Left lung (tissue), 10 donors: ENCODE data around the gene SRI. TPM values are rescaled to one million over a fixed set of nuclear protein-coding genes. Genes with fewer than 3 reads are reported as not detected.
A peak's percentile ranks its signal among the peaks of the same experiment; 100 is the strongest.

Experiments used
- ATAC-seq: fragments of 200-7000 bp; cut with Tn5 transposase; one replicate; pipeline ENCODE4 v1.9.1; 2020; ENCODE audit warnings: moderate library complexity
- DNase-seq, 4 donors: peaks; one replicate each; pipeline ENCODE4 v3.0.0-alpha.2; 2013 to 2020
- H3K27ac ChIP-seq, 2 donors: fragments of 200-600 bp; sonication (generic) in 1 of 2; one replicate each; pipeline versions ENCODE4 v1.5.0 to v1.8.0; 2020 to 2021
- H3K27me3 ChIP-seq, 2 donors: fragments of 200-600 bp; sonication (generic) in 1 of 2; one replicate each; pipeline versions ENCODE4 v1.5.0 to v1.8.0; 2020 to 2021
- H3K36me3 ChIP-seq, 2 donors: fragments of 200-600 bp; sonication (generic) in 1 of 2; one replicate each; pipeline versions ENCODE4 v1.5.0 to v1.8.0; 2020 to 2021
- H3K4me1 ChIP-seq, 2 donors: fragments of 200-600 bp; one replicate each; pipeline ENCODE4 v1.8.0; 2021
- H3K4me3 ChIP-seq, 2 donors: fragments of 200-600 bp; sonication (generic) in 1 of 2; one replicate each; pipeline versions ENCODE4 v1.5.0 to v1.8.0; 2020 to 2021; ENCODE audit warnings: mild to moderate bottlenecking in 1 of 2
- H3K9me3 ChIP-seq, 2 donors: fragments of 200-600 bp; sonication (generic) in 1 of 2; one replicate each; pipeline versions ENCODE4 v1.5.0 to v1.8.0; 2020 to 2021
- intact Hi-C, 2 donors: fragments of 100-400 bp; cut with DNase I; formaldehyde crosslinking; loops; one replicate each; pipeline versions ENCODE4 v1.11.2 to v1.14.2; 2022
- polyA plus RNA-seq, 6 donors: library from polyadenylated mRNA; unstranded; fragments of 120-200 nt; gene quantifications; one replicate each; pipeline ENCODE4 v1.2.1, GENCODE V29; 2013; ENCODE audit not compliant: insufficient read length in 6 of 6
- total RNA-seq, 2 donors: library from RNA; stranded (reverse); fragmentation: NEBNext Ultra II Directional; extraction: Animal tissue kit (Norgen Biotek cat#: 25700); gene quantifications; one replicate each; pipeline ENCODE4 v1.2.1, GENCODE V29; 2021
- TF ChIP-seq, protein P1 (sequence below), 2 donors: fragments of 200-600 bp; sonication (generic) in 1 of 2; IDR thresholded peaks; one replicate each; pipeline versions ENCODE4 v1.5.0 to v1.8.0; 2021; ENCODE audit warnings: antibody characterized with exemption in 2 of 2
- donor health status: DM: no; HTN: yes; CAD: no.
- donor health status: DM: no; HTN: no; CAD: no.

SRI gene
- total and polyA plus RNA-seq, 8 donors: 121 to 189 (median 163) TPM

DNA sequence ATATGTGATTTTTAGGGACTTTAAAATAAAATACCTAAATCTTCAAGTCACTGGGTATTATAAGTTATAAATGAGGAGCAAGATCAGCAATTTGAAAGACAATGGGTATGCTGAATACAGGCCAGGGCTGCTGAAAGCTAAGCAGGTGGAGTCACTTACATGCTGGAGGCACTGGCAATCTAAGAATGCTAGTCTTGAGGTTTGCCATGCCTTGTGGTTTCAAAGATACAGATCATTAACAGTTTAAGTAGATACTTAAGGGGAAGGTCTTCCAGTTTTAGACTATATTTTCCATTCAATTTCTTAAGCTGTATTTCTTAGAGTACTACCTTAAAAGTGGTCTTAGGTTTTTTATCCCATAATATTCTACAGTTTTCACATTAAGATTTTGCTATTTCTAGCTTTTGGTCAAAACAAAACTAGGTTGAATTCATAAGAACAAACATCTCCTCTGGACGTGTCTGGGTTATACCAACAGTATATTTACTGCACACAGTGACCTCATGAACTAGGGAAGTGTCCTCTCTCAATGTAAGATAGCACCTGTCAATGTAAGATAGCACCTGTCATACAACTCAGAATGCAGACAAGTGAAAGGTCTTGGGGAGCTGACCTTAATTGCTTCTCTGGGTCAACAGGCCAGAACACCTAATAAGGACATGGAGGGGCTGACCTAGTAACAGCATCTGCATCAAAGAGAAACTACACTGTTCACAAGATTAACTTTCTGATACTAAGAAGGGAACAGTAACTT, 2.0 kb downstream of the SRI start:
- Histone ChIP-seq H3K4me3 (peak overlapping the region; percentile 96 to 97), H3K27me3 (no peaks in the 10 kb centered on the region), H3K27ac (peak overlapping the region in 1 of 2 donors; percentile 89), H3K9me3 (no peaks in the 10 kb centered on the region), H3K36me3 (peaks cover 0 to 37% of the 10 kb centered on the region in 2 donors), H3K4me1 (peaks cover 12 to 35% of the 10 kb centered on the region in 2 donors)
- ATAC-seq (no peak), DNase-seq (no peak)
- intact Hi-C loops: no loop called here
- TF ChIP-seq, protein P1, sequence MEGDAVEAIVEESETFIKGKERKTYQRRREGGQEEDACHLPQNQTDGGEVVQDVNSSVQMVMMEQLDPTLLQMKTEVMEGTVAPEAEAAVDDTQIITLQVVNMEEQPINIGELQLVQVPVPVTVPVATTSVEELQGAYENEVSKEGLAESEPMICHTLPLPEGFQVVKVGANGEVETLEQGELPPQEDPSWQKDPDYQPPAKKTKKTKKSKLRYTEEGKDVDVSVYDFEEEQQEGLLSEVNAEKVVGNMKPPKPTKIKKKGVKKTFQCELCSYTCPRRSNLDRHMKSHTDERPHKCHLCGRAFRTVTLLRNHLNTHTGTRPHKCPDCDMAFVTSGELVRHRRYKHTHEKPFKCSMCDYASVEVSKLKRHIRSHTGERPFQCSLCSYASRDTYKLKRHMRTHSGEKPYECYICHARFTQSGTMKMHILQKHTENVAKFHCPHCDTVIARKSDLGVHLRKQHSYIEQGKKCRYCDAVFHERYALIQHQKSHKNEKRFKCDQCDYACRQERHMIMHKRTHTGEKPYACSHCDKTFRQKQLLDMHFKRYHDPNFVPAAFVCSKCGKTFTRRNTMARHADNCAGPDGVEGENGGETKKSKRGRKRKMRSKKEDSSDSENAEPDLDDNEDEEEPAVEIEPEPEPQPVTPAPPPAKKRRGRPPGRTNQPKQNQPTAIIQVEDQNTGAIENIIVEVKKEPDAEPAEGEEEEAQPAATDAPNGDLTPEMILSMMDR (IDR thresholded peaks at IDR 0.05): no peak

DNA sequence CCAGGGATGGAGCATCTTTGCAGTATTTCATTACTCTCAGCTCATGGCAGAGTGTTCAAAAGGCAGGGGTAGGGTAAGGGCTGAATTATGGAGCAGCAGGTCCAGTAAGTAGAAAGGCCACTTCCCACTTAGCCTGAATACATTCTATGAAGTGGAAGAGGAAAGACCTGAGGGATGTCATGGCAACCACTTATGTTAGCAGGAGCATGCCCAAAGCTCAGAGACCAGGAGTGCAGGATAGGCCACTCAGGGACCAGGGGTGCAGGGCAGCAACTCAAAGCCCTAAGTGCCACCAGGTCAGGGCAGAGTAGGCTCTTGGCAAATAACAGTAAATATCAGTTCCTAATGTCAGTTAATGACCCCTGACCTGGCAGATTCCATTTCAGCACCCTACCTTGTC, 3.6 kb downstream of the SRI start:
- no peak overlapping the region for H3K4me3 ChIP-seq
- H3K27ac ChIP-seq: no peak overlapping the region
- no peak for ATAC-seq
- peaks cover 0 to 53% of the 10 kb centered on the region in 2 donors for H3K36me3 ChIP-seq
- intact Hi-C loops: no loop called here
- no peaks in the 10 kb centered on the region for H3K9me3 ChIP-seq
- no peak for DNase-seq
- TF ChIP-seq, protein P1 (IDR thresholded peaks at IDR 0.05): no peak
- H3K4me1 ChIP-seq: peaks cover 12 to 34% of the 10 kb centered on the region in 2 donors
- H3K27me3 ChIP-seq: no peaks in the 10 kb centered on the region

DNA sequence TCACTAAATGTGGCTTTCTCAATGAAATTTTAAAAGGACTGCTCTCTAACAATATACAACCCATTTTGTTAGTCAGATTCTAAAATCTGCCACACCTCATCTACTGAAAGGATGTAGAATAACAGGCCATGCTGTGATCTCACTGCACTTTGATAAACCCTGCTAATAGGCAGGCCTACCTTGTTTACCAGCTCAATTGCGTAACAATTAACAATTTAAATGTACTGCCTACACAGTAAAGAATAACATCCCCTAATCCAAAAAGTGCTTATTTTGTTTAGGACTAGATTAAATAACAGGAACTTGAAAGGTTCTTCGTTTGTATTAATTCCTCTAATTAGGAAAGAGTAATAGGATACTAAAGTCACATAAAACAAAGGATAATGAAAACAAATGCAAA, 4.5 kb downstream of the SRI start:
- H3K4me3 ChIP-seq: no peak overlapping the region
- DNase-seq (no peak), ATAC-seq (no peak)
- TF ChIP-seq, protein P1 (IDR thresholded peaks at IDR 0.05): no peak
- H3K9me3 ChIP-seq: no peaks in the 10 kb centered on the region
- no peaks in the 10 kb centered on the region for H3K27me3 ChIP-seq
- intact Hi-C loops: no loop called here
- no peak overlapping the region for H3K27ac ChIP-seq
- peaks cover 12 to 27% of the 10 kb centered on the region in 2 donors for H3K4me1 ChIP-seq
- peaks cover 0 to 60% of the 10 kb centered on the region in 2 donors for H3K36me3 ChIP-seq

DNA sequence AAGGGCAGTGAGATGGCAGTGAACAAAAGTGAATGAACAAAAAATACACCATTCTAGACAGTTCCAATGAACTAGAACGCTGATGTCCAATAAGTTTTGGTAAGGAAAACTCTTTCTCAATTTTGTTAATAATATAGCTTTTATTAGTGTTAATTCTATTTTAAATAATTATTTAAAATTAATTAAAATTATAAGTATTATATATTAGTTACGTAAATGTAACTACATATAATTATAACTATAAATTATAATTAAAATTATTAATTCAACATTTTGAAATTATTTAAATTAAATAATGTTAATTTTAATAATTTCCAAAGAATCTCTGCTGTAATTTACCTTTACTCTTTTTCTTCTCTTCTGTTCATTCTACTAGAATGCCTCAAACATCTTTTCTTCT, 5.4 kb downstream of the SRI start:
- DNase-seq: no peak
- no peak for ATAC-seq
- intact Hi-C loops: no loop called here

DNA sequence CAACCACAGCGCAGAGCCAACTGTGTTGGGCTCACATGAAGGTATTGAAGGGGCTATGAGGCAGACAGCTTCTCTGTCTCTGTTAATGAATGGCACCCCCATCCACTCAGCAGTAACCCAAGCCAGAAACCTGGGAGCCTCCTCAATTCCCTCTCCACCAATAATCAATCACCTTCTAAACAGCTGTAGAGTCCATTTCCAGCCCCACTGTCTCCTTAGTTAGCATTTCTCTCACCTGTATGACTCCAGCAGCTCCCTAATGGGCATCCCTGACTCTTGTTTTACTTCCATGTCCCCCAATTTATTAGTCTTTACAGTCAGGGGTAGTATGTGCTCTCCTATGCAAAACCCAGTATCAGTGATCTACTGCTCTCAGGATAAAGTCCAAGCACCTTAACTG, 6.9 kb downstream of the SRI start:
- DNase-seq (no peak), ATAC-seq (no peak)
- Histone ChIP-seq H3K27ac (no peak overlapping the region), H3K4me1 (peaks cover 6 to 17% of the 10 kb centered on the region in 2 donors), H3K9me3 (no peaks in the 10 kb centered on the region), H3K27me3 (no peaks in the 10 kb centered on the region), H3K4me3 (no peak overlapping the region), H3K36me3 (peaks cover 0 to 84% of the 10 kb centered on the region in 2 donors)
- intact Hi-C loops: no loop called here
- TF ChIP-seq, protein P1 (IDR thresholded peaks at IDR 0.05): no peak

More for the DNA sequence above, 5.4 kb downstream of the SRI start:
- H3K9me3 ChIP-seq: no peaks in the 10 kb centered on the region
- TF ChIP-seq, protein P1 (IDR thresholded peaks at IDR 0.05): no peak
- H3K27ac ChIP-seq: no peak overlapping the region
- peaks cover 12 to 27% of the 10 kb centered on the region in 2 donors for H3K4me1 ChIP-seq
- no peak overlapping the region for H3K4me3 ChIP-seq
- H3K27me3 ChIP-seq: no peaks in the 10 kb centered on the region
- H3K36me3 ChIP-seq: peaks cover 0 to 69% of the 10 kb centered on the region in 2 donors
